ENCODE measurements around the gene CLEC14A. TPM values are rescaled to one million over a fixed set of nuclear protein-coding genes. Genes with fewer than 3 reads are reported as not detected.

The CLEC14A gene
- total and polyA plus RNA-seq, 4 donors = 6.4 to 7.3 (median 7.1) TPM

DNA sequence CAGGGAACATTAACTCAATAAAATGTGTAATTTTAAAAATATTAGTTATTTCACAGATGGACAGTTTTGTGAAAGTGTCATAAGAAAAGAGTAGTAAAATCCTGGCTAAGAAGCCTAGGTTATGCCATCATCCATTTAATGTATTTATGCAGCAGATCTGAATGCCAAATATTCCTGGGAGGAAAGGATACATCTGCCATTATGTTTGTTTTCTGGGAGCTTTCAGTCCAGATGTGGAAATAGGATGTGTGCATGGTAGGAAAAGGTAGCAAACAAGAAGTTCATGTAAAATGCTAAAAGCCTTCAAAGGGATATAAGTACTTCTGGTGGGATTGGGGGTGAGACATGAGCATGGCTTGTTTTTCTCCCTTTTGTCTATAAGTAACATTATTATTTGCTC lies 27.0 kb upstream of the CLEC14A start:
- Histone ChIP-seq H3K27me3 (ENCODE audit: control insufficient read depth in 4 of 4, insufficient read depth in 4 of 4, low read length in 3 of 4) (no peaks in the 10 kb centered on the region), H3K9me3 (ENCODE audit: control insufficient read depth in 4 of 4, low read length in 3 of 4) (peaks cover 0 to 2% (median 0%) of the 10 kb centered on the region in 4 donors), H3K4me3 (ENCODE audit: low read depth in 1 of 3, low read length in 3 of 3) (no peak overlapping the region), H3K36me3 (ENCODE audit: control insufficient read depth in 4 of 4, insufficient read depth in 3 of 4, low read depth in 1 of 4, low read length in 3 of 4) (no peaks in the 10 kb centered on the region), H3K27ac (ENCODE audit: low read depth in 1 of 2, low read length in 2 of 2) (no peak overlapping the region), H3K4me1 (ENCODE audit: control insufficient read depth in 4 of 4, insufficient read depth in 4 of 4, low read length in 3 of 4) (no peaks in the 10 kb centered on the region), H3K9ac (ENCODE audit: low read depth in 1 of 2, low read length in 2 of 2) (no peak overlapping the region)
- TF ChIP-seq HNF4A (conservative IDR thresholded peaks at IDR 0.05) (no peak), GABPA (IDR thresholded peaks at IDR 0.05 in 1 of 2, conservative IDR thresholded peaks at IDR 0.05 in 1 of 2) (no peak), HNF4G (IDR thresholded peaks at IDR 0.05) (no peak)
- TF ChIP-seq, protein P1, sequence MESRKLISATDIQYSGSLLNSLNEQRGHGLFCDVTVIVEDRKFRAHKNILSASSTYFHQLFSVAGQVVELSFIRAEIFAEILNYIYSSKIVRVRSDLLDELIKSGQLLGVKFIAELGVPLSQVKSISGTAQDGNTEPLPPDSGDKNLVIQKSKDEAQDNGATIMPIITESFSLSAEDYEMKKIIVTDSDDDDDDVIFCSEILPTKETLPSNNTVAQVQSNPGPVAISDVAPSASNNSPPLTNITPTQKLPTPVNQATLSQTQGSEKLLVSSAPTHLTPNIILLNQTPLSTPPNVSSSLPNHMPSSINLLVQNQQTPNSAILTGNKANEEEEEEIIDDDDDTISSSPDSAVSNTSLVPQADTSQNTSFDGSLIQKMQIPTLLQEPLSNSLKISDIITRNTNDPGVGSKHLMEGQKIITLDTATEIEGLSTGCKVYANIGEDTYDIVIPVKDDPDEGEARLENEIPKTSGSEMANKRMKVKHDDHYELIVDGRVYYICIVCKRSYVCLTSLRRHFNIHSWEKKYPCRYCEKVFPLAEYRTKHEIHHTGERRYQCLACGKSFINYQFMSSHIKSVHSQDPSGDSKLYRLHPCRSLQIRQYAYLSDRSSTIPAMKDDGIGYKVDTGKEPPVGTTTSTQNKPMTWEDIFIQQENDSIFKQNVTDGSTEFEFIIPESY (IDR thresholded peaks at IDR 0.05) = no peak
- TF ChIP-seq, protein P2, sequence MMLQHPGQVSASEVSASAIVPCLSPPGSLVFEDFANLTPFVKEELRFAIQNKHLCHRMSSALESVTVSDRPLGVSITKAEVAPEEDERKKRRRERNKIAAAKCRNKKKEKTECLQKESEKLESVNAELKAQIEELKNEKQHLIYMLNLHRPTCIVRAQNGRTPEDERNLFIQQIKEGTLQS (IDR thresholded peaks at IDR 0.05) = no peak
- TF ChIP-seq, protein P3, sequence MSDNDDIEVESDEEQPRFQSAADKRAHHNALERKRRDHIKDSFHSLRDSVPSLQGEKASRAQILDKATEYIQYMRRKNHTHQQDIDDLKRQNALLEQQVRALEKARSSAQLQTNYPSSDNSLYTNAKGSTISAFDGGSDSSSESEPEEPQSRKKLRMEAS (IDR thresholded peaks at IDR 0.05) = no peak
- no peak for DNase-seq (ENCODE audit: low spot score)

DNA sequence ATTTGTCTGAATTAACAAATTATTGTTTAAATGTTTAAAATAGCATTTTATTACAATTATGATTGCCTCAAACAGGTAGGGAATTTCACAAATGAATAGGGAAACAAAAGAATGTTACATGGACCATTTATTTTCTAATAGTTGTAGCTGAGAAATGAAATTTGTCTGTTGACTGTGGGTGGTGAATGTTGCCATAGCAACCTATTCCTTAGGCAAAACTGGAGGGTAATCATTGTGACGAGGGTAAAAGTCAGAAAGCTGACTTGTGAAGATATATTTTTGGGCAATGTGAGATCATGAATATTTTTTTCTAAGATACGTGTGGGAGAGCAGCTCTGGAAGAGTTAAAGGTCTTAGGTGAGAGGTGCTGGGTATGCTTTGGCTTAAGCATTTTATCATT lies 24.2 kb upstream of the CLEC14A start:
- TF ChIP-seq GABPA (IDR thresholded peaks at IDR 0.05 in 1 of 2, conservative IDR thresholded peaks at IDR 0.05 in 1 of 2) = no peak
- TF ChIP-seq RAD21 (IDR thresholded peaks at IDR 0.05) = no peak
- TF ChIP-seq SP1 (IDR thresholded peaks at IDR 0.05) = no peak
- TF ChIP-seq, protein P2 (IDR thresholded peaks at IDR 0.05) = no peak
- TF ChIP-seq, protein P4, sequence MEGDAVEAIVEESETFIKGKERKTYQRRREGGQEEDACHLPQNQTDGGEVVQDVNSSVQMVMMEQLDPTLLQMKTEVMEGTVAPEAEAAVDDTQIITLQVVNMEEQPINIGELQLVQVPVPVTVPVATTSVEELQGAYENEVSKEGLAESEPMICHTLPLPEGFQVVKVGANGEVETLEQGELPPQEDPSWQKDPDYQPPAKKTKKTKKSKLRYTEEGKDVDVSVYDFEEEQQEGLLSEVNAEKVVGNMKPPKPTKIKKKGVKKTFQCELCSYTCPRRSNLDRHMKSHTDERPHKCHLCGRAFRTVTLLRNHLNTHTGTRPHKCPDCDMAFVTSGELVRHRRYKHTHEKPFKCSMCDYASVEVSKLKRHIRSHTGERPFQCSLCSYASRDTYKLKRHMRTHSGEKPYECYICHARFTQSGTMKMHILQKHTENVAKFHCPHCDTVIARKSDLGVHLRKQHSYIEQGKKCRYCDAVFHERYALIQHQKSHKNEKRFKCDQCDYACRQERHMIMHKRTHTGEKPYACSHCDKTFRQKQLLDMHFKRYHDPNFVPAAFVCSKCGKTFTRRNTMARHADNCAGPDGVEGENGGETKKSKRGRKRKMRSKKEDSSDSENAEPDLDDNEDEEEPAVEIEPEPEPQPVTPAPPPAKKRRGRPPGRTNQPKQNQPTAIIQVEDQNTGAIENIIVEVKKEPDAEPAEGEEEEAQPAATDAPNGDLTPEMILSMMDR (IDR thresholded peaks at IDR 0.05; ENCODE audit: low read depth, low read length, missing input control) = no peak
- TF ChIP-seq JUND (IDR thresholded peaks at IDR 0.05) = no peak
- TF ChIP-seq FOXA1 (IDR thresholded peaks at IDR 0.05) = no peak
- no peak for TF ChIP-seq NR2F2 (IDR thresholded peaks at IDR 0.05)
- no peak for TF ChIP-seq YY1 (IDR thresholded peaks at IDR 0.05)
- TF ChIP-seq, protein P1 (IDR thresholded peaks at IDR 0.05) = no peak
- TF ChIP-seq TAF1 (conservative IDR thresholded peaks at IDR 0.05) = no peak
- TF ChIP-seq, protein P5, sequence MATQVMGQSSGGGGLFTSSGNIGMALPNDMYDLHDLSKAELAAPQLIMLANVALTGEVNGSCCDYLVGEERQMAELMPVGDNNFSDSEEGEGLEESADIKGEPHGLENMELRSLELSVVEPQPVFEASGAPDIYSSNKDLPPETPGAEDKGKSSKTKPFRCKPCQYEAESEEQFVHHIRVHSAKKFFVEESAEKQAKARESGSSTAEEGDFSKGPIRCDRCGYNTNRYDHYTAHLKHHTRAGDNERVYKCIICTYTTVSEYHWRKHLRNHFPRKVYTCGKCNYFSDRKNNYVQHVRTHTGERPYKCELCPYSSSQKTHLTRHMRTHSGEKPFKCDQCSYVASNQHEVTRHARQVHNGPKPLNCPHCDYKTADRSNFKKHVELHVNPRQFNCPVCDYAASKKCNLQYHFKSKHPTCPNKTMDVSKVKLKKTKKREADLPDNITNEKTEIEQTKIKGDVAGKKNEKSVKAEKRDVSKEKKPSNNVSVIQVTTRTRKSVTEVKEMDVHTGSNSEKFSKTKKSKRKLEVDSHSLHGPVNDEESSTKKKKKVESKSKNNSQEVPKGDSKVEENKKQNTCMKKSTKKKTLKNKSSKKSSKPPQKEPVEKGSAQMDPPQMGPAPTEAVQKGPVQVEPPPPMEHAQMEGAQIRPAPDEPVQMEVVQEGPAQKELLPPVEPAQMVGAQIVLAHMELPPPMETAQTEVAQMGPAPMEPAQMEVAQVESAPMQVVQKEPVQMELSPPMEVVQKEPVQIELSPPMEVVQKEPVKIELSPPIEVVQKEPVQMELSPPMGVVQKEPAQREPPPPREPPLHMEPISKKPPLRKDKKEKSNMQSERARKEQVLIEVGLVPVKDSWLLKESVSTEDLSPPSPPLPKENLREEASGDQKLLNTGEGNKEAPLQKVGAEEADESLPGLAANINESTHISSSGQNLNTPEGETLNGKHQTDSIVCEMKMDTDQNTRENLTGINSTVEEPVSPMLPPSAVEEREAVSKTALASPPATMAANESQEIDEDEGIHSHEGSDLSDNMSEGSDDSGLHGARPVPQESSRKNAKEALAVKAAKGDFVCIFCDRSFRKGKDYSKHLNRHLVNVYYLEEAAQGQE (IDR thresholded peaks at IDR 0.05) = no peak
- no peak for TF ChIP-seq FOXA2 (IDR thresholded peaks at IDR 0.05)
- no peak for TF ChIP-seq RXRA (IDR thresholded peaks at IDR 0.05)
- TF ChIP-seq, protein P3 (IDR thresholded peaks at IDR 0.05) = no peak
- no peak for TF ChIP-seq EGR1 (IDR thresholded peaks at IDR 0.05; ENCODE audit: low read depth in 2 of 2)
- Histone ChIP-seq H3K27ac (ENCODE audit: low read depth in 1 of 2, low read length in 2 of 2) (no peak overlapping the region), H3K36me3 (ENCODE audit: control insufficient read depth in 4 of 4, insufficient read depth in 3 of 4, low read depth in 1 of 4, low read length in 3 of 4) (no peaks in the 10 kb centered on the region), H3K4me3 (ENCODE audit: low read depth in 1 of 3, low read length in 3 of 3) (no peak overlapping the region), H3K9ac (ENCODE audit: low read depth in 1 of 2, low read length in 2 of 2) (no peak overlapping the region), H3K4me1 (ENCODE audit: control insufficient read depth in 4 of 4, insufficient read depth in 4 of 4, low read length in 3 of 4) (no peaks in the 10 kb centered on the region), H3K27me3 (ENCODE audit: control insufficient read depth in 4 of 4, insufficient read depth in 4 of 4, low read length in 3 of 4) (no peaks in the 10 kb centered on the region), H3K9me3 (ENCODE audit: control insufficient read depth in 4 of 4, low read length in 3 of 4) (peaks cover 0 to 2% (median 0%) of the 10 kb centered on the region in 4 donors)
- WGBS = 64% methylated on average over 2 of the region's 2 CpGs
- DNase-seq (ENCODE audit: low spot score) = no peak
